PC-3 (cell line): ENCODE results near the gene GPC6. TPM values are rescaled to one million over a fixed set of nuclear protein-coding genes. Genes with fewer than 3 reads are reported as not detected.

Source experiments
- ATAC-seq: fragments of 200-7000 bp; cut with Tn5 transposase; 2 replicates; pipeline ENCODE4 v1.9.1; 2020; ENCODE audit warnings: mild to moderate bottlenecking, moderate library complexity
- BruUV-seq: library from RNA; stranded (reverse); fragments of 400-500 nt; replicated peaks from 2 replicates; lab custom pipeline; 2021; lab: Mats Ljungman, UMichigan
- CTCF ChIA-PET: fragments of 300-600 bp; sonication (Branson Sonifier 250); formaldehyde crosslinking; loops from one replicate; lab custom pipeline; 2022; ENCODE audit warnings: antibody characterized with exemption; lab: Charles Lee
- POLR2A ChIA-PET: fragments of 300-600 bp; sonication (Branson Sonifier 250); formaldehyde crosslinking; loops from one replicate; lab custom pipeline; 2022; ENCODE audit warnings: antibody characterized with exemption; ENCODE audit not compliant: unreplicated experiment; lab: Charles Lee
- DNase-seq: peaks from one replicate; pipeline ENCODE4 v3.0.0-alpha.2; 2015
- H2AFZ ChIP-seq: fragments of 300-600 bp; sonication (generic); 2 replicates; pipeline ENCODE4 v1.6.0; 2016; ENCODE audit warnings: antibody characterized with exemption, low read length
- H3F3A ChIP-seq: fragments of 300-600 bp; sonication (generic); one replicate; pipeline ENCODE4 v1.6.0; 2017; ENCODE audit warnings: antibody characterized with exemption, low read length, control low read depth, mild to moderate bottlenecking; ENCODE audit not compliant: unreplicated experiment
- H3K27ac ChIP-seq: fragments of 300-600 bp; sonication (generic); 2 replicates; pipeline ENCODE4 v1.5.1; 2016; ENCODE audit warnings: mild to moderate bottlenecking, low read length
- H3K27me3 ChIP-seq: fragments of 300-600 bp; sonication (generic); 2 replicates; pipeline ENCODE4 v1.6.1; 2016; ENCODE audit warnings: low read length, mixed read lengths
- H3K36me3 ChIP-seq: fragments of 300-600 bp; sonication (generic); 2 replicates; pipeline ENCODE4 v1.6.1; 2016; ENCODE audit warnings: low read depth, mixed run types, low read length, mixed read lengths
- H3K4me1 ChIP-seq: fragments of 300-600 bp; sonication (generic); 2 replicates; pipeline ENCODE4 v1.5.1; 2016; ENCODE audit warnings: low read length; ENCODE audit not compliant: insufficient read depth
- H3K4me2 ChIP-seq: fragments of 300-600 bp; sonication (generic); 2 replicates; pipeline ENCODE4 v1.6.0; 2016; ENCODE audit warnings: low read length
- H3K4me3 ChIP-seq: fragments of 300-600 bp; sonication (generic); 2 replicates; pipeline ENCODE4 v1.5.1; 2016; ENCODE audit warnings: mild to moderate bottlenecking, low read length, mixed read lengths
- H3K79me2 ChIP-seq: fragments of 300-600 bp; sonication (generic); 2 replicates; pipeline ENCODE4 v1.6.1; 2017; ENCODE audit warnings: low read length, mixed read lengths
- H3K9ac ChIP-seq: fragments of 300-600 bp; sonication (generic); 2 replicates; pipeline ENCODE4 v1.6.0; 2016; ENCODE audit warnings: mild to moderate bottlenecking, low read length
- H3K9me2 ChIP-seq: fragments of 300-600 bp; sonication (generic); replicated peaks from 2 replicates; pipeline ENCODE4 v1.6.1; 2016; ENCODE audit warnings: mixed run types, low read length, mixed read lengths
- H3K9me3 ChIP-seq: fragments of 300-600 bp; sonication (generic); 2 replicates; pipeline ENCODE4 v1.6.1; 2016; ENCODE audit warnings: low read length, mixed read lengths
- H4K20me1 ChIP-seq: fragments of 300-600 bp; sonication (generic); 2 replicates; pipeline ENCODE4 v1.6.1; 2016; ENCODE audit warnings: low read length, mixed read lengths
- CTCF ChIP-seq: fragments of 300-600 bp; sonication (generic); conservative IDR thresholded peaks from 2 replicates; pipeline ENCODE4 v1.5.1; 2017; ENCODE audit warnings: antibody characterized with exemption, low read depth, mild to moderate bottlenecking, low read length
- EZH2 ChIP-seq: fragments of 300-600 bp; sonication (generic); IDR thresholded peaks from one replicate; pipeline ENCODE4 v1.6.1; 2017; ENCODE audit warnings: antibody characterized with exemption, mild to moderate bottlenecking, low read length; ENCODE audit not compliant: unreplicated experiment
- EZH2phosphoT487 ChIP-seq: fragments of 300-600 bp; sonication (generic); IDR thresholded peaks from 2 replicates; pipeline ENCODE4 v1.6.1; 2018; ENCODE audit warnings: mild to moderate bottlenecking, antibody characterized with exemption, low read length, borderline replicate concordance
- intact Hi-C: fragments of 100-400 bp; cut with micrococcal nuclease; formaldehyde crosslinking; loops from 2 replicates; pipeline ENCODE4 v1.9.0; 2023
- total RNA-seq: library from RNA; depleted of rRNA; stranded (reverse); fragments of >200 nt; gene quantifications from 2 replicates; pipeline ENCODE4 v1.2.3, GENCODE V29; 2014

The GPC6 gene
- total RNA-seq, 1 experiment from 2014 or later, result 3.5 TPM

- Histone ChIP-seq H4K20me1 (no peaks in the 10 kb centered on the region), H3K4me1 (peaks cover 13% of the 10 kb centered on the region; the same call in 1 of the 2 replicates), H3K36me3 (no peaks in the 10 kb centered on the region), H3K27me3 (no peaks in the 10 kb centered on the region), H3K4me2 (no peak overlapping the region), H3K9me3 (no peaks in the 10 kb centered on the region), H3K4me3 (no peak overlapping the region), H3K9me2 (no peaks in the 10 kb centered on the region), H3K79me2 (no peaks in the 10 kb centered on the region), H3F3A (no peaks in the 10 kb centered on the region), H3K9ac (no peak overlapping the region), H3K27ac (no peak overlapping the region), H2AFZ (no peak overlapping the region)
- no peak for ATAC-seq
- DNase-seq, result no peak
- TF ChIP-seq EZH2 (no peak), EZH2phosphoT487 (no peak), CTCF (no peak)
- intact Hi-C loops, result no loop called here
- ChIA-PET CTCF (no interaction called here), POLR2A (no interaction called here)
- no TSS peak for BruUV-seq
Measured at GRCh38 chr13:94412870-94413597, 1186.4 kb downstream of the GPC6 start.

- Histone ChIP-seq H3K4me1 (peaks cover 13% of the 10 kb centered on the region; the same call in 1 of the 2 replicates), H3K9me3 (no peaks in the 10 kb centered on the region), H3K79me2 (no peaks in the 10 kb centered on the region), H4K20me1 (no peaks in the 10 kb centered on the region), H3K9ac (no peak overlapping the region), H3K9me2 (no peaks in the 10 kb centered on the region), H3K27me3 (no peaks in the 10 kb centered on the region), H3F3A (no peaks in the 10 kb centered on the region), H3K36me3 (no peaks in the 10 kb centered on the region), H2AFZ (no peak overlapping the region), H3K4me2 (no peak overlapping the region), H3K4me3 (no peak overlapping the region), H3K27ac (no peak overlapping the region)
- ChIA-PET CTCF (no interaction called here), POLR2A (no interaction called here)
- DNase-seq (no peak), ATAC-seq (no peak)
- BruUV-seq, result no TSS peak
- intact Hi-C loops, result no loop called here
- TF ChIP-seq CTCF, result no peak
- TF ChIP-seq EZH2phosphoT487, result no peak
- TF ChIP-seq EZH2, result no peak
Measured at GRCh38 chr13:94413598-94413944, 1187.0 kb downstream of the GPC6 start.

- Histone ChIP-seq H3K9ac (no peak overlapping the region), H3K27ac (no peak overlapping the region), H4K20me1 (no peaks in the 10 kb centered on the region), H3K27me3 (no peaks in the 10 kb centered on the region), H3K79me2 (no peaks in the 10 kb centered on the region), H3K4me3 (no peak overlapping the region), H3K36me3 (no peaks in the 10 kb centered on the region), H2AFZ (no peak overlapping the region), H3F3A (no peaks in the 10 kb centered on the region), H3K4me1 (peaks cover 17% of the 10 kb centered on the region; the same call in 1 of the 2 replicates), H3K9me2 (no peaks in the 10 kb centered on the region), H3K9me3 (no peaks in the 10 kb centered on the region), H3K4me2 (no peak overlapping the region)
- TF ChIP-seq EZH2 (no peak), EZH2phosphoT487 (no peak), CTCF (no peak)
- CTCF ChIA-PET, result no interaction called here
- POLR2A ChIA-PET, result no interaction called here
- no peak for ATAC-seq
- no peak for DNase-seq
- no TSS peak for BruUV-seq
- intact Hi-C loops, result no loop called here
Measured at GRCh38 chr13:94414141-94414540, 1187.5 kb downstream of the GPC6 start.
